ENCODE measurements around the gene C1orf174. TPM values are rescaled to one million over a fixed set of nuclear protein-coding genes. Genes with fewer than 3 reads are reported as not detected.

Gene C1orf174
- total RNA-seq, 1 experiment from 2014 or later: 22.1 TPM

DNA sequence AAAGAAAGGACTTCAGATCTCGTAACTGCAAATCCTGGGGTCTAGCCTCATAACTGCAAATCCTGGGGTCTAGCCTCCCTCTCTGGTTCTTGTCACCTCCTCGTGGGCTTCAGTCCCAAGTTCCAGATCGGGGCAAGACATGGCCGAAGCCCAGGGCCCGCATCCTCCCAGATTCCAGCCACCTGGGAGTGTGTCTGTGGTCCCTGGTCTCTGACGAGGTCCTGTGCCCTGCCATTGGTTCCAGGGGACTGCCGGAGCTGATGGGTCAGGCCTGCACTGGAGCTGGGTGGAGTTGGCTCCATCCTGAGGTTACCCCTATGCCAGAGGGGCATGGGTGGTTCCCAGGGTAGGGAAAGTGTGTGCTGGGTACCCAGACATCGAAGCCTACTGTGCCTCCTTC is 17.7 kb upstream of the C1orf174 start:
- Histone ChIP-seq H3K27me3 (ENCODE audit: insufficient read depth, low read depth) (peaks cover 28% of the 10 kb centered on the region), H3K9me3 (ENCODE audit: insufficient read depth, low read depth) (no peaks in the 10 kb centered on the region), H2AFZ (no peak overlapping the region), H3K9me2 (ENCODE audit: insufficient read depth) (no peaks in the 10 kb centered on the region), H4K20me1 (ENCODE audit: insufficient read depth) (no peaks in the 10 kb centered on the region), H3K4me3 (no peak overlapping the region), H3K4me1 (replicated peaks; ENCODE audit: insufficient read depth) (no peaks in the 10 kb centered on the region), H3K36me3 (ENCODE audit: low read depth) (no peaks in the 10 kb centered on the region), H3K27ac (no peak overlapping the region), H3K79me2 (ENCODE audit: low read depth) (no peaks in the 10 kb centered on the region), H3K4me2 (no peak overlapping the region), H3F3A (ENCODE audit: insufficient read depth, low read depth) (no peaks in the 10 kb centered on the region)
- intact Hi-C loops (cut with micrococcal nuclease; ENCODE audit: unreplicated experiment): no loop called here
- no peak for TF ChIP-seq EZH2 (IDR thresholded peaks at IDR 0.05; ENCODE audit: low read depth)
- TF ChIP-seq, protein P1, sequence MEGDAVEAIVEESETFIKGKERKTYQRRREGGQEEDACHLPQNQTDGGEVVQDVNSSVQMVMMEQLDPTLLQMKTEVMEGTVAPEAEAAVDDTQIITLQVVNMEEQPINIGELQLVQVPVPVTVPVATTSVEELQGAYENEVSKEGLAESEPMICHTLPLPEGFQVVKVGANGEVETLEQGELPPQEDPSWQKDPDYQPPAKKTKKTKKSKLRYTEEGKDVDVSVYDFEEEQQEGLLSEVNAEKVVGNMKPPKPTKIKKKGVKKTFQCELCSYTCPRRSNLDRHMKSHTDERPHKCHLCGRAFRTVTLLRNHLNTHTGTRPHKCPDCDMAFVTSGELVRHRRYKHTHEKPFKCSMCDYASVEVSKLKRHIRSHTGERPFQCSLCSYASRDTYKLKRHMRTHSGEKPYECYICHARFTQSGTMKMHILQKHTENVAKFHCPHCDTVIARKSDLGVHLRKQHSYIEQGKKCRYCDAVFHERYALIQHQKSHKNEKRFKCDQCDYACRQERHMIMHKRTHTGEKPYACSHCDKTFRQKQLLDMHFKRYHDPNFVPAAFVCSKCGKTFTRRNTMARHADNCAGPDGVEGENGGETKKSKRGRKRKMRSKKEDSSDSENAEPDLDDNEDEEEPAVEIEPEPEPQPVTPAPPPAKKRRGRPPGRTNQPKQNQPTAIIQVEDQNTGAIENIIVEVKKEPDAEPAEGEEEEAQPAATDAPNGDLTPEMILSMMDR (conservative IDR thresholded peaks at IDR 0.05): no peak
- ChIA-PET POLR2A (ENCODE audit: unreplicated experiment) (no interaction called here), CTCF (no interaction called here)
- no TSS peak for BruUV-seq (replicated peaks)
- no peak for DNase-seq

DNA sequence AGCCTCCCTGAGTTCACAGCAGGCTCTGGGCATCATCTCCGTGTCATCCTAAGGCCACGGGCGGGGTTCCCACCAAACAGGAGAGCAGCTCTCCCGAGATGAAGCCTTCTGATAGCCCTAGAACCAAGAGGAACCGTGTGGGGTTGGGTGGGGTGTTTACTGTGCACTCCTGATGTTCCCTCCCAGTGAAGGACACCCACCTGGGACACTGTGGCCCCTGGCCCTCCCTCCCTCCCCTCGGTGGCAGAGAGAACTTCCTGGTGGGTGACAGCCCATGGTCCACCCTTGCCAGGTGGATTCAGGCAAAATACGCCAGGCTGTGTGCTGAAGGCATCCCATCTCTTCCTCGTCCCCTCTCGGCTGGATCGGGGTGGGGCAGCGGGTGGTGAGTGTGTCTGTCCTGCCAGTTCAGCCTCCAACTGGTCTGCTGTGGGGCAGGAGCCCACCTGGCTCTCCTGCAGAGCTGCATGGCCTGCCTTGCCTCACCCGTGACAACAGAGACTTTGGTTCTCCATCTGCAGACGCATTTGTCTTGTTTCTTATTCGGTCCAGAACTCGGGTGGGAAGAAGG is 15.6 kb upstream of the C1orf174 start:
- no TSS peak for BruUV-seq (replicated peaks)
- no peaks in the 10 kb centered on the region for H3K9me2 ChIP-seq (ENCODE audit: insufficient read depth)
- no peaks in the 10 kb centered on the region for H3K4me1 ChIP-seq (replicated peaks; ENCODE audit: insufficient read depth)
- no peak for TF ChIP-seq EZH2 (IDR thresholded peaks at IDR 0.05; ENCODE audit: low read depth)
- TF ChIP-seq, protein P1 (conservative IDR thresholded peaks at IDR 0.05): no peak
- DNase-seq: no peak
- H3F3A ChIP-seq (ENCODE audit: insufficient read depth, low read depth): no peaks in the 10 kb centered on the region
- ChIA-PET POLR2A (ENCODE audit: unreplicated experiment) (no interaction called here), CTCF (no interaction called here)
- H3K79me2 ChIP-seq (ENCODE audit: low read depth): no peaks in the 10 kb centered on the region
- peaks cover 13% of the 10 kb centered on the region for H3K27me3 ChIP-seq (ENCODE audit: insufficient read depth, low read depth)
- no peak overlapping the region for H3K27ac ChIP-seq
- H4K20me1 ChIP-seq (ENCODE audit: insufficient read depth): no peaks in the 10 kb centered on the region
- no peak overlapping the region for H3K4me2 ChIP-seq
- intact Hi-C loops (cut with micrococcal nuclease; ENCODE audit: unreplicated experiment): no loop called here
- no peaks in the 10 kb centered on the region for H3K36me3 ChIP-seq (ENCODE audit: low read depth)
- H3K9me3 ChIP-seq (ENCODE audit: insufficient read depth, low read depth): no peaks in the 10 kb centered on the region
- H2AFZ ChIP-seq: no peak overlapping the region
- no peak overlapping the region for H3K4me3 ChIP-seq

DNA sequence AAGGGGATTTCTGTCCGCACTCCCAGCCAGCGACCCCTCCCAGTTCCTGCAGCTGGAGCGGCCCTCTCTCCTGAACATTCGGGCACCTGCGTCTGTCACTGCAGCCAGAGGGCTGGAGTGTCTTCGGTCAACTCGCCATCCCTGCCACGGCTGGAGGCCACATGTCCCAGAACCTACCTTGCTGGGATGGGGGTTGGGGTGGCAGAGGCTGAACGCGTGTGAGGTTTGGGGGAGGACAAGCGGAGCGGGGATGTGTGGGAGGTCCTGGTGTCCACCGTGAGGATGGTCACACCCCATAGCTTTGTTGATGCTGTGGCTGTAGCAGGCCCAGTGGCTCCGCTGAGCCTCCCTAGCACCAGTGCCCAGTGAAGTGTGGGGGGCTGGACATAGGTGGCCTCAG is 14.8 kb upstream of the C1orf174 start:
- H3K36me3 ChIP-seq (ENCODE audit: low read depth): no peaks in the 10 kb centered on the region
- intact Hi-C loops (cut with micrococcal nuclease; ENCODE audit: unreplicated experiment): no loop called here
- H3K9me2 ChIP-seq (ENCODE audit: insufficient read depth): no peaks in the 10 kb centered on the region
- DNase-seq: no peak
- H3K27me3 ChIP-seq (ENCODE audit: insufficient read depth, low read depth): 0 out of 2 replicates have a peak, but pooled peaks cover 12% of the 10 kb centered on the region
- H4K20me1 ChIP-seq (ENCODE audit: insufficient read depth): no peaks in the 10 kb centered on the region
- no peaks in the 10 kb centered on the region for H3K9me3 ChIP-seq (ENCODE audit: insufficient read depth, low read depth)
- no peaks in the 10 kb centered on the region for H3K79me2 ChIP-seq (ENCODE audit: low read depth)
- no peaks in the 10 kb centered on the region for H3K4me1 ChIP-seq (replicated peaks; ENCODE audit: insufficient read depth)
- H2AFZ ChIP-seq: no peak overlapping the region
- H3K27ac ChIP-seq: no peak overlapping the region
- POLR2A ChIA-PET (ENCODE audit: unreplicated experiment): no interaction called here
- TF ChIP-seq, protein P1 (conservative IDR thresholded peaks at IDR 0.05): no peak
- no peak for TF ChIP-seq EZH2 (IDR thresholded peaks at IDR 0.05; ENCODE audit: low read depth)
- no peaks in the 10 kb centered on the region for H3F3A ChIP-seq (ENCODE audit: insufficient read depth, low read depth)
- no peak overlapping the region for H3K4me2 ChIP-seq
- no TSS peak for BruUV-seq (replicated peaks)
- H3K4me3 ChIP-seq: no peak overlapping the region
- CTCF ChIA-PET: no interaction called here

All from PC-9 (cell line).